Thyroid gland (tissue), 4 donors: ENCODE data around the gene FBXO40.

ENCODE experiments used
- CTCF ChIP-seq, 6 experiments: fragments of 200-600 bp in 3 of 6; fragments of 450-650 bp in 3 of 6; sonication (generic) in 3 of 6; IDR thresholded peaks; one replicate each; pipeline ENCODE4 v1.5.1; 2016 to 2019; ENCODE audit warnings: antibody characterized with exemption in 6 of 6, mild to moderate bottlenecking in 2 of 6, inconsistent platforms in 1 of 6, moderate library complexity in 1 of 6
- POLR2A ChIP-seq, 2 donors: fragments of 450-650 bp; IDR thresholded peaks; one replicate each; pipeline ENCODE4 v1.6.1; 2017; ENCODE audit warnings: antibody characterized with exemption in 2 of 2, mild to moderate bottlenecking in 2 of 2, moderate library complexity in 1 of 2

- no peak for TF ChIP-seq CTCF (IDR thresholded peaks at IDR 0.05)
- no peak for TF ChIP-seq POLR2A (IDR thresholded peaks at IDR 0.05)
These were observed 47.9 kb downstream of the FBXO40 start for GRCh38 chr3:121641127-121641526.
